ENCODE measurements around the gene OLIG3. TPM values are rescaled to one million over a fixed set of nuclear protein-coding genes. Genes with fewer than 3 reads are reported as not detected.

OLIG3 gene
- polyA plus RNA-seq, 1 of the 3 experiments (the other 2 are of a cell fraction), result not detected

DNA sequence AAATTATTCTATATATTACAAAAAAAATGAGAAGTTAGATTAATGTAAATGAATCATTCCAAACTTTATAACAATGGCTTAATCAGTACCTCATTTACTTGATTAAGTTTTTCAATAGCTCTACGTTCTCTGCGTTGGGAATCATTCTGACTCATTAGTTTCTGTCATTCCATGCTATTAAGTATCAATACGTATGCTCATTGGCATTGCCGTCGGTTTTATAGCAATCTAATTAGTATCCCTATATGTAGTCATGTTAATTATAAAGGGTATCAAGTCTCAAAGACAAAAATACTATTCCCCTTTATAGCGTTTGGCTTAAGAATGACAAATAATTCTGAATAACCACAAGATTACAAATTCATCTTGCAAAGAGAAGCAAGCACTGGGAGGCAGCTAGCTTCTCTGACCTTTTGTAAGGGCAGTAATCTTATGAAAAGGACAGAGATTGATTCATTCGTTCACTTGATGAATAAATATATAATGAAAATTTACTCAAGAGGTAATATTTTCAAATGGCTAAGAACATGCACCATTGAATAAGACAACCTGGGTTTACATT, 41.8 kb downstream of the OLIG3 start (continued):
- TF ChIP-seq, protein P1, sequence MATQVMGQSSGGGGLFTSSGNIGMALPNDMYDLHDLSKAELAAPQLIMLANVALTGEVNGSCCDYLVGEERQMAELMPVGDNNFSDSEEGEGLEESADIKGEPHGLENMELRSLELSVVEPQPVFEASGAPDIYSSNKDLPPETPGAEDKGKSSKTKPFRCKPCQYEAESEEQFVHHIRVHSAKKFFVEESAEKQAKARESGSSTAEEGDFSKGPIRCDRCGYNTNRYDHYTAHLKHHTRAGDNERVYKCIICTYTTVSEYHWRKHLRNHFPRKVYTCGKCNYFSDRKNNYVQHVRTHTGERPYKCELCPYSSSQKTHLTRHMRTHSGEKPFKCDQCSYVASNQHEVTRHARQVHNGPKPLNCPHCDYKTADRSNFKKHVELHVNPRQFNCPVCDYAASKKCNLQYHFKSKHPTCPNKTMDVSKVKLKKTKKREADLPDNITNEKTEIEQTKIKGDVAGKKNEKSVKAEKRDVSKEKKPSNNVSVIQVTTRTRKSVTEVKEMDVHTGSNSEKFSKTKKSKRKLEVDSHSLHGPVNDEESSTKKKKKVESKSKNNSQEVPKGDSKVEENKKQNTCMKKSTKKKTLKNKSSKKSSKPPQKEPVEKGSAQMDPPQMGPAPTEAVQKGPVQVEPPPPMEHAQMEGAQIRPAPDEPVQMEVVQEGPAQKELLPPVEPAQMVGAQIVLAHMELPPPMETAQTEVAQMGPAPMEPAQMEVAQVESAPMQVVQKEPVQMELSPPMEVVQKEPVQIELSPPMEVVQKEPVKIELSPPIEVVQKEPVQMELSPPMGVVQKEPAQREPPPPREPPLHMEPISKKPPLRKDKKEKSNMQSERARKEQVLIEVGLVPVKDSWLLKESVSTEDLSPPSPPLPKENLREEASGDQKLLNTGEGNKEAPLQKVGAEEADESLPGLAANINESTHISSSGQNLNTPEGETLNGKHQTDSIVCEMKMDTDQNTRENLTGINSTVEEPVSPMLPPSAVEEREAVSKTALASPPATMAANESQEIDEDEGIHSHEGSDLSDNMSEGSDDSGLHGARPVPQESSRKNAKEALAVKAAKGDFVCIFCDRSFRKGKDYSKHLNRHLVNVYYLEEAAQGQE (IDR thresholded peaks at IDR 0.05; ENCODE audit: low read depth, low read length), result no peak
- TF ChIP-seq MAX (IDR thresholded peaks at IDR 0.05; ENCODE audit: low read depth) (no peak), FOSL2 (IDR thresholded peaks at IDR 0.05; ENCODE audit: borderline replicate concordance, low read depth) (no peak), MEF2A (IDR thresholded peaks at IDR 0.05; ENCODE audit: borderline replicate concordance, low read depth) (no peak), NRF1 (IDR thresholded peaks at IDR 0.05; ENCODE audit: low read depth, low read length) (no peak), EP300 (IDR thresholded peaks at IDR 0.05; ENCODE audit: borderline replicate concordance in 1 of 2, low read depth in 1 of 2, low read length in 1 of 2) (no peak), MXI1 (IDR thresholded peaks at IDR 0.05; ENCODE audit: low read depth, low read length) (no peak)

DNA sequence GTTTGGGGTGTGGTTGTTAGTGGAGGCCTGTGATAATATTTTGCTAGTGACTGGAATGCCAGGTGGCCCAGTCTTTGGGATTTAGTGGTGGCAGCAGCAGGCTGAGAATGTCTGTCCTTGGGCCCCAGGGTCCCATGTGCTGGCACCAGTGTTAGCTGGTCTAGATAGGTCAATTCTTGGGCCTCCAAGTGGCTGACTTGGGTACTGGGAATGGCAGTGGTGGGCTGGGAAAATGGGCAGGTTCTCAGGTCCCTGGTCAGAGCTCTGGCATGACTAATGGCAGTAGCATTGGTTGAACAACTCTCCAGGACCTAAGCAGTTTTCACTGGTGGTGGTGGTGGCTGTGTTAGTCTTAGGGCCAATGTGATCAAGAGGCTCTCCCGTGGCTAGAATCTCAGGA, 50.3 kb downstream of the OLIG3 start:
- no peaks in the 10 kb centered on the region for H3K36me3 ChIP-seq (replicated peaks in 1 of 2; ENCODE audit: control insufficient read depth in 1 of 2, insufficient read depth in 2 of 2, low read length in 1 of 2)
- no peak overlapping the region for H3K27ac ChIP-seq (ENCODE audit: low read depth in 2 of 2, low read length in 1 of 2)
- no peaks in the 10 kb centered on the region for H3K79me2 ChIP-seq (ENCODE audit: insufficient read depth)
- H3K9me2 ChIP-seq, result no peaks in the 10 kb centered on the region
- TF ChIP-seq ZBTB33 (IDR thresholded peaks at IDR 0.05; ENCODE audit: borderline replicate concordance, low read depth) (no peak), TEAD4 (IDR thresholded peaks at IDR 0.05; ENCODE audit: borderline replicate concordance, insufficient read depth) (no peak), RAD21 (IDR thresholded peaks at IDR 0.05; ENCODE audit: low read length) (no peak)
- TF ChIP-seq, protein P2, sequence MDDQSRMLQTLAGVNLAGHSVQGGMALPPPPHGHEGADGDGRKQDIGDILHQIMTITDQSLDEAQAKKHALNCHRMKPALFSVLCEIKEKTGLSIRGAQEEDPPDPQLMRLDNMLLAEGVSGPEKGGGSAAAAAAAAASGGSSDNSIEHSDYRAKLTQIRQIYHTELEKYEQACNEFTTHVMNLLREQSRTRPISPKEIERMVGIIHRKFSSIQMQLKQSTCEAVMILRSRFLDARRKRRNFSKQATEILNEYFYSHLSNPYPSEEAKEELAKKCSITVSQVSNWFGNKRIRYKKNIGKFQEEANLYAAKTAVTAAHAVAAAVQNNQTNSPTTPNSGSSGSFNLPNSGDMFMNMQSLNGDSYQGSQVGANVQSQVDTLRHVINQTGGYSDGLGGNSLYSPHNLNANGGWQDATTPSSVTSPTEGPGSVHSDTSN (IDR thresholded peaks at IDR 0.05), result no peak
- H3K9ac ChIP-seq, result no peak overlapping the region
- H3K4me1 ChIP-seq (ENCODE audit: control insufficient read depth in 1 of 2, insufficient read depth in 2 of 2, low read depth in 1 of 2, low read length in 1 of 2), result no peaks in the 10 kb centered on the region
- H3K4me2 ChIP-seq, result no peak overlapping the region
- H3K4me3 ChIP-seq (ENCODE audit: low read depth in 2 of 2, low read length in 1 of 2), result no peak overlapping the region
- H3K27me3 ChIP-seq (ENCODE audit: insufficient read depth), result no peaks in the 10 kb centered on the region
- H2AFZ ChIP-seq (ENCODE audit: low read depth), result no peak overlapping the region
- ChIA-PET CTCF (no interaction called here), POLR2A (no interaction called here)
- H4K20me1 ChIP-seq (ENCODE audit: insufficient read depth), result no peaks in the 10 kb centered on the region
- H3K9me3 ChIP-seq, result no peaks in the 10 kb centered on the region
- DNase-seq, result no peak
- no peaks in the 10 kb centered on the region for H3F3A ChIP-seq (replicated peaks; ENCODE audit: insufficient read depth)
- WGBS (ENCODE audit: low lambda C conversion rate), result no CpG with 5 or more reads among the region's 1 CpG
